Right renal cortex interstitium (tissue), 3 donors: ENCODE measurements around the gene GNB4. TPM values are rescaled to one million over a fixed set of nuclear protein-coding genes. Genes with fewer than 3 reads are reported as not detected.

Experiments used
- DNase-seq, 3 donors: peaks; one replicate each; pipeline ENCODE4 v3.0.0-alpha.2; 2013; ENCODE audit warnings: low read depth in 3 of 3, low spot score in 2 of 3
- polyA plus RNA-seq, 3 donors: library from polyadenylated mRNA; unstranded; fragments of 120-200 nt; gene quantifications; one replicate each; pipeline ENCODE4 v1.2.1, GENCODE V29; 2013; ENCODE audit not compliant: insufficient read length in 3 of 3

Gene GNB4
- polyA plus RNA-seq, 3 donors: 28.5 to 29.6 (median 29.0) TPM

DNA sequence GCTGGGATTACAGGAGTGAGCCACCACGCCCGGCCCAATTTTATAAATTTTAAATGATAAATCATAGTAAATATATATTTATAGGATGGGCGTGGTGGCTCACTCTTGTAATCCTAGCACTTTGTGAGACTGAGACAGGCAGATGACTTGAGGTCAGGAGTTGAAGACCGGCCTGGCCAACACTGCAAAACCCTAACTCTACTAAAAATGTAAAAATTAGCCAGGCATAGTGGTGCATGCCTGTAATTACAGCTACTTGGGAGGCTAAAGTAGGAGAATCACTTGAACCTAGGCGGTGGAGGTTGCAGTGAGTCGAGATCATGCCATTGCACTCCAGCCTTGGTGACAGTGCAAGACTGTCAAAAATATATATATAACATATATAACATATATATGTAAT lies 77.3 kb downstream of the GNB4 start:
- DNase-seq: no peak

DNA sequence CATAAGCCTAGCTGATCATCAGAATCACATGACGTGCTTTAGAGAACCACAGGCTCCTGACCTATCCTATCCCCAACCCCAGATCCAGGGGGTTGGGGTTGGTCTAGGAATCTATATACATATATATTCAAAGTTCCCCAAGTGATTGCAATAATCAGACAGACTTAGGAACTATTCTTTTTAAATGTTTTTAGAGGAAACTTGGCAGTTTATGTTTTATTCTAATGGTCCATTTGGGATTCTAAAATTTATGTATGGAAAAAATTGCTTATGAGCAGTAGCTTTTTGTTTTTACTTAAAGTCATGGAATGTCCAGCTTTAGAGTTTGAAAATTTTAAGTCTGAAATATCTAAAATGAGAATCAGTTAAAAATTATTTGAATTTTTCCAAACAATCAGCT lies 81.6 kb downstream of the GNB4 start:
- DNase-seq: no peak

GRCh38 chr3:179363332-179363731 lies 87.9 kb downstream of the GNB4 start:
- no peak for DNase-seq

GRCh38 chr3:179355996-179356395 lies 95.3 kb downstream of the GNB4 start:
- DNase-seq: no peak

- no peak for DNase-seq
Observed at GRCh38 chr3:179348325-179349013, 102.8 kb downstream of the GNB4 start.

DNA sequence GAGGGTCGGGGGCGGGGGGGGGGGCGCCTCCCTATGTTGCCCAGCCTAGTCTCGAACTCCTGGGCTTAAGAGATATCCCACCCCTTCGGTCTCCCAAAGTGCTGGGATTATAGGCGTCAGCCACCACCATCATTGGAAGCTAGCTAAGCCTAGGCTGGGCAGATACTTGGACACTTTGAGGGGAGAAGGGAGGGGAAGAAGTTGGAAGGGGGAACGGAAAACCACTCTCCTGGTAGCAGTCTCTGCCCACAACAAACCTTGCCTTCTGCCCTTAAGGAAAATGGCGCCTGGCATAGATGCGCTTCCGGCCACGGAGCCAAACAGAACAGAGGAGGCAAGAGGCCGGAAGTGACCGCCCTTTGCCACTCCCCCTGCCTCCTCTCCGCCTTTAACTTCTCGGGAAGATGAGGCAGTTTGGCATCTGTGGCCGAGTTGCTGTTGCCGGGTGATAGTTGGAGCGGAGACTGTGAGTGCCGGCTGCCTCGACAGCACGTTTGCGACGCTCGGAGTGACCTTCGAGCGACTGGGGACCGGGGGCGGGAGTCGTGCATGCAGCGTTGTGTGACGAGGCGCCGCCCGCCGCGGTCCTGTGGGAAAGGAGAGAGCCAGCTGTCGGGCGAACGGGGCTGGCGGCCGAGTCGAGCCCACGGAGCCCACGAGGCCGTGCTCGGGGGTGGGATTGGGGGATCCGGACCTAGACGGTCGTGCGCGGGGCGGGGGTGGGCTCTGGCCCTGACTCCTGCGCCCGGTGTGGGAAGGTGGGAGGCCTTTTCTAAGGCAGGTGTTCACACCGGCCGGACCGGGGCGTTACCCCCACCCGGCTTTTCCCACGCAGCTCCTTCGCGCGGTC lies 103.7 kb downstream of the GNB4 start, which contains the start of gene MFN1:
MFN1 (plus strand) TSS at position 365 of the 850 bp plus-strand sequence. CDS start 1,143 bp downstream, outside the sequence.
- peak; percentile 93 to 94 (median 94) for DNase-seq

Other genes starting within 250 kb of the GNB4 start
- gene KCNMB3, start 200.4 kb downstream of the GNB4 start, polyA plus RNA-seq: 1 to 10 TPM; 5.9 to 6.5 (median 6.5) TPM
- 10 to 100 TPM; 54.9 to 61.2 (median 60.1) TPM for gene ZNF639, start 128.4 kb downstream of the GNB4 start, polyA plus RNA-seq
- 10 to 100 TPM; 63.1 to 78.1 (median 77.3) TPM for gene MFN1, start 103.8 kb downstream of the GNB4 start, polyA plus RNA-seq
- 100 to 1,000 TPM; 108 to 126 (median 108) TPM for gene ACTL6A, start 111.5 kb upstream of the GNB4 start, polyA plus RNA-seq
- gene MRPL47, start 153.2 kb upstream of the GNB4 start, polyA plus RNA-seq: 10 to 100 TPM; 59.5 to 64.6 (median 60.1) TPM
- 100 to 1,000 TPM; 201 to 206 (median 202) TPM for gene NDUFB5, start 153.3 kb upstream of the GNB4 start, polyA plus RNA-seq
- gene USP13, start 201.6 kb upstream of the GNB4 start, polyA plus RNA-seq: 10 to 100 TPM; 14.1 to 16.7 (median 15.8) TPM